Small intestine (tissue), 7 donors: ENCODE measurements around the gene LPAR1. TPM values are rescaled to one million over a fixed set of nuclear protein-coding genes. Genes with fewer than 3 reads are reported as not detected.
"Not testable (repeated sequence)": the region's sequence is repeated elsewhere in the genome, so short reads cannot be mapped to it uniquely, and the experiment has no call there.

Experiments used
- DNase-seq, 2 donors: peaks; one replicate each; pipeline versions ENCODE4 v3.0.0 to v3.0.0-alpha.2; 2013
- FAIRE-seq: peaks from 2 replicates; lab custom pipeline; 2012; peaks lifted over from hg19 to GRCh38; lab: Jason Lieb, UNC
- H3K27ac ChIP-seq, 3 donors: one replicate each; pipeline ENCODE4 v1.5.1; 2013; ENCODE audit warnings: low read length in 2 of 3, mild to moderate bottlenecking in 2 of 3, control low read depth in 1 of 3, inconsistent platforms in 1 of 3, low read depth in 1 of 3, moderate library complexity in 1 of 3
- H3K27me3 ChIP-seq, 3 donors: one replicate each; pipeline ENCODE4 v1.6.1; 2013; ENCODE audit warnings: low read length in 3 of 3, inconsistent platforms in 1 of 3; ENCODE audit not compliant: control insufficient read depth in 3 of 3, insufficient read depth in 3 of 3
- H3K36me3 ChIP-seq, 3 donors: one replicate each; pipeline ENCODE4 v1.6.1; 2013; ENCODE audit warnings: low read length in 3 of 3, inconsistent platforms in 1 of 3, low read depth in 1 of 3, mild to moderate bottlenecking in 1 of 3, moderate library complexity in 1 of 3; ENCODE audit not compliant: control insufficient read depth in 3 of 3, insufficient read depth in 2 of 3
- H3K4me1 ChIP-seq, 3 donors: one replicate each; pipeline ENCODE4 v1.6.1; 2013; ENCODE audit warnings: low read length in 2 of 3, inconsistent platforms in 1 of 3, low read depth in 1 of 3, mild to moderate bottlenecking in 1 of 3, moderate library complexity in 1 of 3; ENCODE audit not compliant: control insufficient read depth in 3 of 3, insufficient read depth in 2 of 3
- H3K4me3 ChIP-seq, 3 donors: one replicate each; pipeline ENCODE4 v1.5.1; 2013; ENCODE audit warnings: low read length in 3 of 3, control low read depth in 1 of 3, inconsistent platforms in 1 of 3, low read depth in 1 of 3, mild to moderate bottlenecking in 1 of 3, moderate library complexity in 1 of 3
- H3K9me3 ChIP-seq, 2 donors: one replicate each; pipeline ENCODE4 v1.6.1; 2013; ENCODE audit warnings: low read depth in 1 of 2, low read length in 1 of 2; ENCODE audit not compliant: control insufficient read depth in 2 of 2, insufficient read depth in 1 of 2
- WGBS, 3 donors: extraction: QIAGEN DNeasy Blood & Tissue Kit; methylation state at CpG; one replicate each; pipeline ENCODE4 v1.1.7; 2013; 5-methylcytosine and 5-hydroxymethylcytosine counted together
- polyA plus RNA-seq, 4 donors: library from polyadenylated mRNA; stranded (reverse) in 3 of 4; unstranded in 1 of 4; fragments of 200-250 nt in 3 of 4; fragments of 120-200 nt in 1 of 4; gene quantifications; one replicate each; pipeline versions ENCODE4 v1.2.1 to v1.2.3, GENCODE V29; 2013
- donor health status: healthy with polysubstance abuse.
- donor health status: control.
- donor health status: control.
- donor health status: Bipolar disorder and iron deficiency.
- donor health status: healthy.

Gene LPAR1
- polyA plus RNA-seq, 4 donors, result 7.4 to 15.7 (median 11.4) TPM

DNA sequence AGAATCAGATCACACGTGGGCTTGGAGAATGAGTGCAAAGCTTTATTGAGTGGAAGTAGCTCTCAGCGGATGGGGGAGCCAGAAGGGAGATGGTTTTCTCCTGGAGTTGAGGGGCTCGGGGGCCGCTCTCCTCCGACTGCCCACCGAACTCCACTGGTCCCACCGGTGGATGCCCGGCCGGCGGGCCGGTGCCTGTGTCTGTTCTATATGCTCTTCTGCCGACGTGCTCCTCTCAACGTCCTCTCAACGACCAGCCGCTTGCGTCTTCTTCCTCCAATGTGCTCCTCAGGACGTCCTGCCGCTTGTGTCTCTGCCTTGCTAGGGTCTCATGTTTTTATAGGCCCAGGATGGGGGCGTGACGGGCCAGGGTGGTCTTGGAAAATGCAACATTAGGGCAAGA, 207.8 kb downstream of the LPAR1 start:
- Histone ChIP-seq H3K27me3 (no peaks in the 10 kb centered on the region), H3K36me3 (no peaks in the 10 kb centered on the region), H3K4me3 (no peak overlapping the region), H3K4me1 (no peaks in the 10 kb centered on the region), H3K27ac (no peak overlapping the region), H3K9me3 (no peaks in the 10 kb centered on the region)
- FAIRE-seq (no peak), DNase-seq (no peak)
- 91 to 95% (median 95%) methylated on average over 21 of the region's 21 CpGs for WGBS, 3 donors

DNA sequence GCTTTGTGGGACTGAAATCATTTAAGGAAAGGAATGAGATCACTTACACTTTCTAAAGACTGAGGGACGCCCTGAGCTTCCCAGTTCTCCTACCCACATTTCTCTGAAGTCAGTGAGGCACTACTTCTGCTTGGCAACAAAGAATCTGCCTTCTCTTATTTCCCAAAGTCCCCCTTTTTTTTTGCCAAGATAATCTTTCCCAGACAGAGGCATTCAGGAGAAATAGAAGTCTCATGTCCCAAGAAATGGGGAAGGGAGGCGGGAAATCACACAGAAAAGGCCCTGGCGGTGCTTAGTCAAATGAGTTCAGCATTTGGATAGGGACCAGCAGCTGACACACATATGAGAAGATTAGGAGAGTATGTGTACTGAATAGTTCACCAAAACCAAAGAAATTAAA, 210.0 kb downstream of the LPAR1 start:
- no peaks in the 10 kb centered on the region for H3K4me1 ChIP-seq
- WGBS, 3 donors, result 69 to 85% (median 85%) methylated on average over 3 of the region's 3 CpGs
- FAIRE-seq (no peak), DNase-seq (no peak)
- no peaks in the 10 kb centered on the region for H3K9me3 ChIP-seq
- H3K27me3 ChIP-seq, result no peaks in the 10 kb centered on the region
- no peak overlapping the region for H3K27ac ChIP-seq
- H3K36me3 ChIP-seq, result no peaks in the 10 kb centered on the region
- H3K4me3 ChIP-seq, result no peak overlapping the region

DNA sequence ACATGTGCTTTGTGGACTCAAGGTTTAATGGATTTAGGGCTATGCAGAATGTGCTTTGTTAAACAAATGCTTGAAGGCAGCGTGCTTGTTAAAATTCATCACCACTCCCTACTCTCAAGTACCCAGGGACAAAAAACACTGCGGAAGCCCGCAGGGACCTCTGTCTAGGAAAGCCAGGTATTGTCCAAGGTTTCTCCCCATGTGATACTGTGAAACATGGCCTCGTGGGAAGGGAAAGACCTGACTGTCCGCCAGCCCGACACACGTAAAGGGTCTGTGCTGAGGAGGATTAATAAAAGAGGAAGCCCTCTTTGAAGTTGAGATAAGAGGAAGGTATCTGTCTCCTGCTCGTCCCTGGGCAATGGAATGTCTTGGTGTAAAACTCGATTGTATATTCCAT, 211.9 kb downstream of the LPAR1 start:
- not testable (repeated sequence) for H3K36me3 ChIP-seq, DNase-seq, H3K27ac ChIP-seq, H3K27me3 ChIP-seq, H3K4me1 ChIP-seq, FAIRE-seq, H3K9me3 ChIP-seq, H3K4me3 ChIP-seq
- WGBS, 3 donors, result 49 to 62% (median 61%) methylated on average over 9 of the region's 9 CpGs

DNA sequence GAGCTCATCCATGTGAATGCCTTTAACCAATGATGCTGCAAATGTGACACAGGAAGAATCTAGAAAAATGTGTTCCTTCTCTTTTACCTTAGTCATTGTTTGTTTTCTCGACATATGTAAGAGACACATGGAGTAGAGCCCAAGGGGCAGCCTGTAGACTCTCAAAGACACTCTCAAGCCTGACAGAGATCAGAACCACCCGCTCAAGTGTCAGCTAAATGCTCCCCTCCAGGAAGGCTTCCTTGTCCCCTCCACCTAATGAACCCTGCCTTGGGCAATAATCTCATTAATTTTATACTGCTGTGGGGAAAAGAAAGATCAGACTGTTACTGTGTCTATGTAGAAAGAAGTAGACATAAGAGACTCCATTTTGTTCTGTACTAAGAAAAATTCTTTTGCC, 212.3 kb downstream of the LPAR1 start:
- H3K27ac ChIP-seq, result no peak overlapping the region
- 82 to 84% (median 82%) methylated on average over 2 of the region's 2 CpGs for WGBS, 3 donors
- no peak for FAIRE-seq
- H3K27me3 ChIP-seq, result no peaks in the 10 kb centered on the region
- peaks cover 0 to 3% of the 10 kb centered on the region in 2 donors for H3K9me3 ChIP-seq
- H3K4me3 ChIP-seq, result no peak overlapping the region
- no peaks in the 10 kb centered on the region for H3K4me1 ChIP-seq
- no peaks in the 10 kb centered on the region for H3K36me3 ChIP-seq
- no peak for DNase-seq

GRCh38 chr9:110825129-110825528, 213.1 kb downstream of the LPAR1 start:
- H3K27ac ChIP-seq, H3K4me1 ChIP-seq, H3K36me3 ChIP-seq, DNase-seq, H3K4me3 ChIP-seq, H3K9me3 ChIP-seq, FAIRE-seq, H3K27me3 ChIP-seq: not testable (repeated sequence)
